MM.1S (cell line): Measurements from ENCODE around the gene RAD23A.
"Not testable (repeated sequence)": the region's sequence is repeated elsewhere in the genome, so short reads cannot be mapped to it uniquely, and the experiment has no call there.

ENCODE experiments used
- EZH2 ChIP-seq: fragments of 300-600 bp; sonication (generic); optimal IDR thresholded peaks from 2 replicates; pipeline ENCODE3; 2017; ENCODE audit warnings: low read depth, mild to moderate bottlenecking, antibody characterized with exemption, low read length, mixed read lengths
- EZH2phosphoT487 ChIP-seq: fragments of 300-600 bp; sonication (generic); IDR thresholded peaks from 2 replicates; pipeline ENCODE4 v1.6.1; 2018; ENCODE audit warnings: antibody characterized with exemption, low read length
- TF ChIP-seq, protein P1 (sequence below): fragments of 300-600 bp; sonication (generic); IDR thresholded peaks from 2 replicates; pipeline ENCODE4 v1.5.1; 2016; ENCODE audit warnings: antibody characterized with exemption, low read length, mixed read lengths

DNA sequence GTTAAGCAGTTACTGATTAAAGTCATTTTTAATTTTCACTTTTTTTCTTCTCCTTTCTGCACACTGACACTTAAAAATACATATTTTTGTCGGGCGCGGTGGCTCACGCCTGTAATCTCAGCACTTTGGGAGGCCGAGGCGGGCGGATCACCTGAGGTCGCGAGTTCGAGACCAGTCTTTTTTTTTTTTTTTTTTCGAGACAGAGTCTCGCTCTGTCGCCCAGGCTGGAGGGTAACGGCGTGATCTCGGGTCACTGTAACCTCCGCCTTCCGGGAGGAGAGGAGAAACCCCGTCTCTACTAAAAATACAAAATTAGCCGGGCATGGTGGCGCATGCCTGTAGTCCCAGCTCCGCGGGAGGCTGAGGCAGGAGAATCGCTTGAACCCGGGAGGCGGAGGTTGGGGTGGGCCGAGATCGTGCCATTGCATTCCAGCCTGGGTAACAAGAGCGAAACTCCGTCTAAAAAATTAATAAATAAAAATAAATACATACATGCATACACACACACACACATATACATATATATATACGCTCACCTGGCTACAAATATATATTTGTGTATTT lies 11.8 kb downstream of the RAD23A start:
- TF ChIP-seq, protein P1, sequence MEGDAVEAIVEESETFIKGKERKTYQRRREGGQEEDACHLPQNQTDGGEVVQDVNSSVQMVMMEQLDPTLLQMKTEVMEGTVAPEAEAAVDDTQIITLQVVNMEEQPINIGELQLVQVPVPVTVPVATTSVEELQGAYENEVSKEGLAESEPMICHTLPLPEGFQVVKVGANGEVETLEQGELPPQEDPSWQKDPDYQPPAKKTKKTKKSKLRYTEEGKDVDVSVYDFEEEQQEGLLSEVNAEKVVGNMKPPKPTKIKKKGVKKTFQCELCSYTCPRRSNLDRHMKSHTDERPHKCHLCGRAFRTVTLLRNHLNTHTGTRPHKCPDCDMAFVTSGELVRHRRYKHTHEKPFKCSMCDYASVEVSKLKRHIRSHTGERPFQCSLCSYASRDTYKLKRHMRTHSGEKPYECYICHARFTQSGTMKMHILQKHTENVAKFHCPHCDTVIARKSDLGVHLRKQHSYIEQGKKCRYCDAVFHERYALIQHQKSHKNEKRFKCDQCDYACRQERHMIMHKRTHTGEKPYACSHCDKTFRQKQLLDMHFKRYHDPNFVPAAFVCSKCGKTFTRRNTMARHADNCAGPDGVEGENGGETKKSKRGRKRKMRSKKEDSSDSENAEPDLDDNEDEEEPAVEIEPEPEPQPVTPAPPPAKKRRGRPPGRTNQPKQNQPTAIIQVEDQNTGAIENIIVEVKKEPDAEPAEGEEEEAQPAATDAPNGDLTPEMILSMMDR: not testable (repeated sequence)
- TF ChIP-seq EZH2, EZH2phosphoT487: not testable (repeated sequence)
